NCI-H345 (cell line): Measurements from ENCODE around the gene ZNF274.
"Not testable (repeated sequence)": the region's sequence is repeated elsewhere in the genome, so short reads cannot be mapped to it uniquely, and the experiment has no call there.

ENCODE experiments used
- DNase-seq: peaks from one replicate; lab custom pipeline; 2025; lab: John Stamatoyannopoulos, UW

The ZNF274 gene

DNA sequence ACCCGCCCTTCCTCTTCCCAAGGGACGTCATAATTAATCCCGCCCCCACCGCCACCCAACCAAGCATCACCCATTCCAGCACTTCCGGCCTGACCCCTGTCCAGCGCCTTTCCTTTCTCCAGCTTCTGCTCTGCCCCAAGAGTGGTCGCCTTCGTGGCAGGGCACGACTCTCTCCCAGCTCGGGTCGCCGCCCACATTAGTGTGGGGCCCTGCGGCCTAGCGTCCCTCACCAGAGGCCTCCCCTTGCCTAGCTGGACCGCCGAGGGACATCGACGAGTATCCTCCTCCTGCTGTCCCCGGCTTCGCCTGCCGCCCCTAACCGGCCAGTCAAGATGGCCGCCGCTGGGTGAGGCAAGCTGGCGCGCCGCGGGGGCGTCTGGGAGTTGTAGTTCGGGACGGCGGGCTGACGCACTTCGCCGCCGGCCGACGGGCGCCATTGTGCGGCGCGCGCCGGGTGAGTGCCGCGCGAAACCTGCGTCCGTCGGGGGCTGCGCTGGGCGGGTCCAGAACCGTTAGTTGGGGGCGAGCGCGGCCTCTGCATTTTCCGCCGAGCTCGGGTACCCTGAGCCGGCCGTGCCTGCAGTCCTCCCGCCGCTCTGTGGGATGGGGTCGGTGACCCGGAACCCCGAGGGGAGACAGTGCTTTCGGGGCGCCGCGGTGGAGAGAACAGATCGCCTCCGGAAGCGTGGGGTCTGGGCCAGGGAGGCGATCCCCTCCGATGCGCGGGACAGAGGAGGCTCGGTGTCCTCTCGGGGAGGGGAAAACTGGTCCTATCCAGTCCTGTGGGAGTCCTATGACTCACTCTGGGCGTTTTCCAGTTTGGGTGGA lies at the start of gene ZNF274:
Gene ZNF274 (plus strand): TSS at position 73 of the 828 bp plus-strand sequence. CDS start 905 bp downstream, outside the sequence.
- DNase-seq: peak; percentile 86

DNA sequence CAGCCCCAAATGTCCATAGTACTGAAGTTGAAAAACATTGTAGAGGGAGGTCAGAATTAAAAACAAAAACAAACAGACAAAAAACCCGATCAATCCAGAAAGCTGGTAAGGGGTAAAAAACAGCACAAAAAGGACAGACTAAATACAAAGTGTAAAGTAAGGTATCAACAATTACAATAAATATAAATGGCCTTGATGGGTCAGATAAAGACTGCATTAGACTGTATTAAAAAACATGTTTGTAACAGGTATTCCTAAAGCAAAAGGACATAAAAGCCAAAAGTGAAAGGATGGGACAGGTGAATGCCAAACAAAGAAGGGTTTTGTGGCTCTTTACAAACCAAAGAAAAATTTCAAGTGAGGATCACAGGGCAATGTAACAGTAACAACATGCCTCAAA lies 48.6 kb upstream of the ZNF274 start:
- DNase-seq: no peak

DNA sequence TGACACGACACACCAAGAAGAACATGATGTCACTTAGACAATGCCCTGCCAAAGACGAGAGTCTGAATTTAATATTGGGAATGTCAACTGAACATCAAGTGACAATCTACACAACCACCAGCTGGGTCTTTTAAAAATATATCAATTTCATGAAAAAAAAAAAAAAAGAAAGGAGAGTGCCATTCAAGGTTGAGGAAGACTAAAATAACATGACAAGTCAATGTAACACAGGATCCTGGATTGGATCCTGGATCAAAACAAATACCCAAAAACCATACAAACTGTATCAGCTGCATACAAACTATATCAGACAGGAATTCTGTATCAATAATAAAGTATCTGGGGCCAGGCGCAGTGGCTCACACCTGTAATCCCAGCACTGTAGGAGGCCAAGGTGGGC lies 37.0 kb upstream of the ZNF274 start:
- DNase-seq: no peak

DNA sequence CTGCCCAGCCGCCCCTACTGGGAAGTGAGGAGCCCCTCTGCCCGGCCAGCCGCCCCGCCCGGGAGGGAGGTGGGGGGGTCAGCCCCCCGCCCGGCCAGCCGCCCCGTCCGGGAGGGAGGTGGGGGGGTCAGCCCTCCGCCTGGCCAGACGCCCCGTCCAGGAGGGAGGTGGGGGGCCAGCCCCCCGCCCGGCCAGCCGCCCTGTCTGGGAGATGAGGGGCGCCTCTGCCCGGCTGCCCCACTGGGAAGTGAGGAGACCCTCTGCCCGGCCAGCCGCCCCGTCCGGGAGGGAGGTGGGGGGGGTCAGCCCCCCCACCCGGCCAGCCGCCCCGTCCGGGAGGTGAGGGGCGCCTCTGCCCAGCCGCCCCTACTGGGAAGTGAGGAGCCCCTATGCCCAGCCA lies 35.4 kb upstream of the ZNF274 start:
- not testable (repeated sequence) for DNase-seq

DNA sequence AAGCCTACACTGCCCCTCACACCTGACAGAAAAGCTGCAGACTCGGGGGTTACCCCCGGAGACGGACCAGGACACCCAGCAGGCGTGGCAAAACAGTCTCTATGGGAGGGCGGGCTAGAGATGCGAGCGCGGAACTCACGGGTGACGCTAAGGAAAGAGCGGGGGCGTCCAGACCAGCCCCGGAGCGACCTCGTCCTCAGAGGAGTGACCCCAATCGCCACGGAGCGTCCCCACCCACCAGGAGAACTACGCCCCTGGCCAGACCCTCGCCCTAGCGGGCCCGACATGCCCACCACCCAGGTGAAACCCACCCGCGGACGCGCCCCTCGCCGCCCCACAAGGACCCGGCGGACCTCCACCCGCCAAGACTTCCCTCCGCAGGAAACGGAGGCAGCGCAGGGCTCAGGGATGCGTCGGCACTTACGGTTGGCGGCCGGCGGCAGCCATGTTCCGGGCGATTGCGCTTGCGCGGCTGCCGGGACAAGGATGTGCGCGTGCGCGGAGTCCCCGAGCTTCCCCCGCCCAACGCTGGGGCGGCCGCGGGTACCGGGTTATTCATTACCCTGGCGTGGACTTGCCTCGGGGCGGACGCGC lies 32.4 kb upstream of the ZNF274 start, which contains the start of gene ZNF329:
Gene ZNF329 (minus strand): TSS at position 462 of the 594 bp plus-strand sequence. CDS start 21,286 bp downstream, outside the sequence.
- no peak for DNase-seq

DNA sequence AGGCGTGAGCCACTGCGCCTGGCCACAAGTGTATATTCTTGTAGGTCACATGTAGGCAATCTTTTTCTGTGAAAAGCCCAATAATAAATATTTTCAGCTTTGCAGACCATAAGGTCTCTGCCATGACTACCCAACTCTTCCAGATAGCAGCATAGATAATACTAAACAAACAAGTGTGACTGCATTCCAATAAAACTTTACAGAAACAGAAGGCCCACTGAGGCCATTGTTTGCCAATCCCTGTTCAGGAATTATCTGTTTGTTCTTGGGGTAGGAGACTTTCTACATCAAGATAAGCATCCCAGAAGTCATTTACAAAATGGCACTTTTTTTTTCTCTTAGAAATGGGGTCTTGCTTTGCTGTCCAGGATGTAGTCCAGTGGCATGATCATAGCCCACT lies 29.5 kb upstream of the ZNF274 start:
- no peak for DNase-seq

DNA sequence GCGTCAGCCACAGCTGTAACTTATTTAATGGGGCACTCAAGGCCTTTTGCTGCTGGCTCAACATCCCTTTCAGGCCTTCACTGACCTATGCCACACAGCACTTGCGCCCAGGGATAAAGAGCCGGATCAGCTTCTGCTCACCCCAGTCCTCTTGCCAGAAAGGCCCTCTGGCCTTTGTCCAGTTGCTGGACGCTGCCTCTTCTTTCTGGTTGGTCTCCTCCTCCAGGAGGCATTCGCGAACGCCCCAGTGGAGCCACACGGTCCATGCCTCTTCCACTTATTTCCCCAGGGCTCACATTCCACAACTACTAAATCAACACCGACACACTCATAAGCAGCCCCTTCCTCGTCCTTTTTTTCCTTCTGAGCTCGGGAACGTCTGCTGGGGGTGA lies 28.6 kb upstream of the ZNF274 start:
- no peak for DNase-seq

DNA sequence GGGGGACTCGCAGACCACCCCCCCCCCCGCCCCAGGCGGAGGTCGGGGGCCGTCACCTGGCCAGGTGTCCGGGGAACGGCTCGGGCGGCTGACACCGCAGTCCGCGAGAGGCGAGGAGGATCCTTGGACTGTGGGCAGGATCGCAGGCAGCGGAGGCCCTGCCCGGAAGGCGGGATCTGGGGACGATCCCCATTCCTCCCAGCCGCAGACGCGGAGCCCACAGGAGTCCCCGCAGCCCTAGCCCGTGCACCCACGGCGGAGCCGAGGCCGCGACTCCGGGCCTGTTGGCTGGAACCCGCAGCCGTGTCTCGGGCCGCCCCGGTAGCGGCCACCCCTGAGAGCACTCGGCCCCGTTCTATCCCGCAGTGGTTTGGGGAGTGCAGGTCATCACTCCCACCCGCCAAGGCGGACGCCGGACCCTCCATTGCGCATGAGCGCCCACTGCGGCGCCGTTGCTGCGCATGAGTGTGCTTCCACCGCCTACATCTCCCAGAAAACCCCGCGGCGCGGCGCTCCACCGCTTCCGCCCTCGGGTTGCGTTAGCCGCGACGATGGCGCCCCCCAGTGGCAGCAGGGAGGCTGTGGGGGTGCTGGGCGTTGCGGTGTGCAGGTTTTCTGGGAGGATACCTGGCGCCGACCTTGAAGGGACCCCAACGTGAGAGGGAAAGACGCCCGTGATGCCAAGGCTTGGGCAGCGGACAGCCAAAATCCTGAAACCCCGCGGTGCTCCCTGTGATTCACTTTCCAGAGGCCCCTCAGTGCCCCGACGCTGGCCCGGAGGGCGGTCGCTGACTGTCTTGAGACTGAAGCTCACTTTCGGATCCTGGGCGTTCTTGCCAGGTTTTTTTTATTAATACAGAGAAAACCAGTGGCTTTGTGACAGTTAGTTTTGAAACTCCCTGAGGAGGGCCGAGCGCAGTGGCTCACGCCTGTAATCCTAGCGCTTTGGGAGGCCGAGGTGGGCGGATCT lies 27.9 kb upstream of the ZNF274 start:
- peak; percentile 89 for DNase-seq

DNA sequence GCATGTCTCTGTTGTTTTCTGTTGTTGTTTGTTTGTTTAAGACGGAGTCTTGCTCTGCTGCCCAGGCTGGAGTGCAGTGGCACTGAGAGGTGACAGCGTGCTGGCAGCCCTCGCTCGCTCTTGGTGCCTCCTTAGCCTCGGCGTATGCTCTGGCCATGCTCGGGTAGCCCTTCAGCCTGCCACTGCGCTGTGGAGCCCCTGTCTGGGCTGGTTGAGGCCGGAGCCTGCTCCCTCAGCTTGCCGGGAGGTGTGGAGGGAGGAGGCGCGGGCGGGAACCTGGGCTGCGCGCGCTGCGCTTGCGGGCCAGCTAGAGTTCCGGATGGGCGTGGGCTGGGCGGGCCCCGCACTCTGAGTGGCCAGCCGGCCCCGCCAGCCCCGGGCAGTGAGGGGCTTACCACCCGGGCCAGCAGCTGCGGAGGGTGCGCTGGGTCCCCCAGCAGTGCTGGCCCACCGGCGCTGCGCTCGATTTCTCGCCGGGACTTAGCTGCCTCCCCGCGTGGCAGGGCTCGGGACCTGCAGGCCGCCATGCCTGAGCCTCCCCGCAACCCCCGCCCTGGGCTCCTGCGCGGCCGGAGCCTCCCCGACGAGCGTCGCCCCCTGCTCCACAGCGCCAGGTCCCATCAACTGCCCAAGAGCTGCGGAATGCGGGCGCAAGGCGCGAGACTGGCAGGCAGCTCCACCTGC lies 25.7 kb upstream of the ZNF274 start:
- no peak for DNase-seq

DNA sequence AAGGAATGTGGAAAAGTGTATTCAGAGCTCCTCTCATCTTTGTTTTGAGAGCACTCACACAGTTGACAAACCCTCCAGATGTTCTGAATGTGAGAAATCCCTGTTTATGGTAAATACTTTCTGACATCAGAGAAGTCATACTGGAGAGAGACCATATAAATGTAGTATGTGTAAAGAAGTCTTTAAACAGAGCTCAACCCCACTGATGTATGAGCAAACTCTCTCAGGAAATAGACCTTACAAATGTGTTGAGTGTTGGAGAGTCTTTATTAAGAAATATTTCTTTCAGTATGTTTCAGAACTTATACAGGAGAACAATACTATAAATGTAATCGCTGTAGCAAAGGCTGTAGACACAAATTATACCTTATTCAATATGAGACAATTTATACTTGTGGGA lies 16.6 kb upstream of the ZNF274 start:
- DNase-seq: no peak

DNA sequence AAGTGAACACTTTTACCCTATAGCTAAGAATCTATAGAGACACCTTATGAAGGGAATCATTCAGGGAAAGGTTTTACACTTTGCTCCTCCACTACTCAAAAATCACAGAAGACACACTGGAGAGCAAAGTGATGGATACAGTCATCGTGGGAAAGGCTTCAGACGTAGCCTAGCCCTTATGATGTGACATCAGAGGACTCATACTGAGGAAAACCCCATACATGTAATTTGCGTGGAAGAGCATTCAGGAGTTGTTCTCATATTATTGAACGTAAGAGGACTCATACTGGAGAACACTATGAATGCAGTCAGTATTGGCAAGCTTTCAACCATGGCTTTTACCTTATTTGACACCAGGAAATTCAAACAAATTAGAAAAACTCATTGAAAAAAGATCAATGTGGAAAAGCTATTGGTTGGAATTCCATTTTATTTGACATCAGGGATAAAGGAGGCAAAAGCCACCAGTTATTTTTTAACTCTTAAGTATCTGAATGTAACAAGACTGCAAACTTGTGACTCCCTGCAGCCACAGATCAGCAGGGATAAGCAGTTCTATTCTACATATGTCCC lies 16.1 kb upstream of the ZNF274 start:
- no peak for DNase-seq

DNA sequence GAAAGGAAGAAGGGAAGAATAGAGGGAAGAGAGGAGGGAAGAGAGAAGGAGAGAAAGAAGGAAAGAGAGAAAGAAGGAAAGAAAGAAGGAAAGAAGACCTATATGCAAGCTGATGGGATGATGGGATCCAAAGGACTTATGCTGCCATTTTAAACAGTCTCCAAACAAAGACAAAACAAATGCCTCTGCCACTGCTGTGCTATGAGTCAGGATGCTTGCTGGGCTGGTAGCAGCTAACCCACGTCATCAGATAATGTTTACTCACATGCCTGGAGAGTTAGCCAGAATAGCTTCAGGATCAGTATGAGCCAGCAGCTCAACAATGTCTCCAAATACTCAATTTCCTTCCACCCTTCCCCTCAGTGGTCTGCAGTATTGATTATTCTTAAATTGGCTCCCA lies 12.0 kb upstream of the ZNF274 start:
- no peak for DNase-seq

DNA sequence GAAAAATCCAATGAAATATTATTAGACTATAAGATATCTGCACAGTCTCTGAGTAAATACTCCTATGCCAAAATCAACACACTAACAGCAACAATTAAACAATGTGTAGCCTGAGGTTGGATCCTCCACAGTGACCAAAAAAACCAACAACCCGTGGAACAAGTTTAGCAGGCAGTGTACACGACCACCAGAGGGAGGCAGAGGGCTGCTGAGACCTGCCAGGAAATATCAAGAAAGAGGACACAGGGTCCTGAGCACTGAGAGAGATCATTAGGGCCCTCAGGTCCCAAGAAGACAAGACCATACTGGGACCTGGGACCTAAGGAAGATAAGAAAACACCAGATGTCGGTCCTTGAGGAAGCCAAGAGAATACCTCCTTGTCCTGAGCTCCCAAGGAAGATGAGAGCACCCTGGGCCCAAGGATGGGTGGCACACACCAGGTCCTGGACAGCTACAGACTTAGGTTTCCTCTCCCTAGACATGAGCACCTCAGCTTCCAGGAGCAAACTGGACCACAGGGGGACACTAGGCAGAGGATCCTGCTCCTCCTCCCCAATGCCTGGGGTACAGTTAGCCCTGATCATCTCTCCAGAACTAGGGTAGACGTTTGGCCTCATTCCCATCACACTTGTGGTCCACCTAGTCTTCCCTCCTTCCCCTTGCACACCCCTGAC lies 822 bp upstream of the ZNF274 start:
- DNase-seq: no peak

DNA sequence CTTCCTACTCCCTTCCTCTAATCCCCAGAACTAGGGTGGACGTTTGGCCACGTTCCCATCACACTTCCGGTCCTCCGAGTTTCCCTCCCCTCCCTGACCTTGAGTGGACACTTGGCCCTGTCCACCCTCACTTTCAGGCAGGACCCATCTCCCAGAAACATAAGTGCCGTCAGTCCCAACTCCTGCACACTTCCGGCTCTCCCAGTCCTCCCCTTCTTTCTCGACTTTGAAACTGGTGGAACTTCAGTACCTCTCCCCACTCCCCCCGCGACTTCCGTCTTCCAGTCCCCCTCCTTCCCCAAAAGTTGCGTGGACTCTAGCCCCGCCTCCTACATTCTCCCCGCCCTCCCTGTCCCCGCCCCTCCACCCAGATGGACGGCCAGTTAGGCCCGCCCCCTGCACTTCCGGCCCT lies 278 bp upstream of the ZNF274 start:
- DNase-seq: no peak

DNA sequence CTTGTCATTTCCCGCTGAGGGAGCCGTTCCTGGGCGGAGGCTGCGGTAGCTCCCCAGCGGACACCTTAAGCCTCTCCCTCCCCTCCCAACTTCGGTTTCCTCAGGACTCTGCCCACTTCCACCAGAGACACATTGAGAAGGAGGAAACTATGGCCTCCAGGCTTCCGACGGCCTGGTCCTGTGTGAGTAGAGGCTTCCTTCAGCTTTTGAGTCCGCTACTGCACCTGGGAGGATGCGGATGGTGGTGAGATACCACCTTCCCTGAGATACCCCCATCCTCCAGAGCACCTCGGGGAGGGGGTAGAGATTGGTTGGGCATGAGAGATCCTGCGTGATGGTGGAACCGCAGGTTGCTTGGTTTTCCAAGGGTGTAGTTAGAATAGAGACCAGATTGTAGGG lies 955 bp downstream of the ZNF274 start:
- DNase-seq: no peak

DNA sequence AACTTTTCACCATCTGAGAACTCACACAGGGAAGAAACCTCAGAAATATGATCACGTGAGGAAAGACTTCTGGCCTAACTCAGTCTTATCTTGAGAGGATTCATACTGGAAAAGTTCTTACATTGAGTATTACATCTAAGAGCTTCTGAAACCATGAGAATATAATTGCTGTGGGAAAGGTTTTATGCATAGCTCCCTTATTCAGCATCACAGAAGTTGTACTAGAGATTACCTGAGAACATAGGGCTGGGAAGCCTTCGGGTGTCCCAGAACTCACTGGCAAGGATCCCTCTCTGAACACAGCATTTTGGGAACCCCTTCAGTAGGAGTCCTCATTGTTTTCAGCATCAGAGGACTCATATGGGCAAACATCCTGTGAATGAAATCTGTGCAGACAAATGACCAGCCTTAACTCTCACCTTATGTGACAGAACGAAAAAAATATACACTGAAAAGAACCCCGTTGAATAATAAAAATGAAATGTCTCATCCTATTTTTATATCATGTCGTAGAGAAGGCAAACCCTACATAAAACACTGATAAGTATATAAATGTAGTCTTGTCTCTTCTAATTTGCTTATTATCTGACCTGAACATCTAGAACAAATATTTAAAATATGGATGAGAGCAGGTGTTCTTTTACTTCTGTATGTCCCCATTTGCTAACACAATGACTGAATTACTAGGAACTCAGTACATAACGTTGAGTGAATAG lies 14.2 kb downstream of the ZNF274 start:
- DNase-seq: no peak

DNA sequence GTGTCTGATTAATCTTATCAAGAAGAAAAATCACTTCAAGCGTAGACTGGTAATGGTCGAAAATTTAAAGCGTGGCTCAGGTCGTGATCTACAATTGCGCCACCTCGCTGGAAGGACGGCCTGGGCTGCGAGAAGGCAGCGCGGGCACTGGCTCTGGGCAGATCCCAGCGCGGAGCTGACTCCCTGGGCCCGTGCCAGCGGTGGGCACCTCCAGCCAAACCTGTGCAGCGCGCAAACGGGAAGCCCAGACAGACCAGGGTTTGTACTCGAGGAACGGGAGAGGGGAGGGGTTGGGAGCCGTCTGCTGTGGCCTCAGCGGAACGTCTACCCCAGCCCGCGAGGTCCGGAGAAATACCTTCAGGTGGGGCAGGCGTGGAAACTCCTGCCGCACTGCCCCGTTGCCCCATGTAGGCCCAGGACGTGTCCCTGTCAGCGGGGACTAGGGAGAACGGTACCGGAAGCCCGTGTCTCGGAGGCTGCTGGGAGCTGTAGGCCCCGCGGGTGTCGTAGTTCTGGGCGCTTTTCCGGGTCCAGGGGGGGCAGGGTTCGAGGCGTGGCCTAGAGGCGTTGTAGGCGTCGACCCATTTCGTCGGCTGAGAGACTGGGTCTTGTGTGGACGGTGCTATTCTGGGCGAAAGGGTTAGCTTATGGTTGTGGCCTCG lies 21.1 kb downstream of the ZNF274 start:
- no peak for DNase-seq

DNA sequence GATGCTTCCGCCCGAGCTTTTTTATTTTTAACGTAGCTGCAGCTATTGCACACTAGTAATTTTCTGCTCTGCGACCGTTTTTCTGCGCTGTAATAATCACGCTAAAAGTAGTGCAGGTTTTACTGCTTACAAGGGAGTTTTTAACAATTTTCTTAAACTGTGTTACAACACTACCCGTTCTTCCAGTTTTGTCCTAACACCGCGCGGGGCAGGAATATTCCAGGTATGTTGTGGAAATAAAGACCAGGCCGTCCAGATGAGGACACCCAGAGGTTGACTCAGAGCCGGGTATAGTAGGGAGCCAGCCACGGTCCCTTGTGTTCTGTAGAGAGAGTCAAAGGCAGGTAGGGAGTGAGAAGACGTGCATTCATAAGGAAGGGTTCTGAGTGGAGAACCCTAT lies 21.7 kb downstream of the ZNF274 start:
- DNase-seq: no peak

DNA sequence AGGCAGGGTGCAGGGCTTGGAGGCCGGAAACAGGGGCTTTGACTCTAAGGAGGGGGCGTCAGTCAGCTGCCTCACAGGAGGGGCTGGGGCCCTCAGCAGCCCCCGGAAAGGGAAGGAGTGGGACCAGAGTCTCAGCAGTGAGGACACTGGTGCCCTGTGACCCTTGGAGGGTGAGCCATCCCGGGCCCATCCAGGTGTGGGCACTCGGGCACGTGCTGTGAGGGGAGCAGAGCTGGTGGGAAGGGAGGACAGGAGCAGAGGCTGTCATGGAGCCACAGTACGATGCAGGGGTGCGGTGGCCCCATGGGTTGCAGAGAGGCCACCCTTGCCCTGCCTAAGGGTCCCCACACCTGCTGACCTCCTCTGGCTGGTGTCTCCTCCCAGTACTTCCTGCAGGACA lies 26.7 kb downstream of the ZNF274 start:
- DNase-seq: no peak
